CD4-positive, CD25-positive, alpha-beta regulatory T cell (primary cell): Measurements from ENCODE around the gene C19orf44. TPM values are rescaled to one million over a fixed set of nuclear protein-coding genes. Genes with fewer than 3 reads are reported as not detected.
A peak's percentile ranks its signal among the peaks of the same experiment; 100 is the strongest.
"Not testable (repeated sequence)": the region's sequence is repeated elsewhere in the genome, so short reads cannot be mapped to it uniquely, and the experiment has no call there.

Experiments used
- ATAC-seq, 2 donors: fragments of 150-1000 bp; cut with Tn5 transposase; one replicate each; pipeline ENCODE4 v1.10.0; 2021; ENCODE audit warnings: low read depth in 2 of 2, moderate number of reproducible peaks in 2 of 2, moderate library complexity in 1 of 2
- DNase-seq, 3 donors: peaks; one replicate each; pipeline versions ENCODE4 v3.0.0 to v3.0.0-alpha.2; 2012 to 2022; ENCODE audit warnings: mixed read lengths in 1 of 3
- H3K27ac ChIP-seq: one replicate; pipeline ENCODE4 v1.7.0; 2013; ENCODE audit warnings: mild to moderate bottlenecking, low read length; ENCODE audit not compliant: insufficient read depth, poor library complexity, severe bottlenecking
- H3K27me3 ChIP-seq: one replicate; pipeline ENCODE4 v1.7.0; 2013; ENCODE audit warnings: low read length; ENCODE audit not compliant: control insufficient read depth, insufficient read depth
- H3K36me3 ChIP-seq: one replicate; pipeline ENCODE4 v1.7.0; 2013; ENCODE audit warnings: mild to moderate bottlenecking, low read length, moderate library complexity; ENCODE audit not compliant: control insufficient read depth, insufficient read depth
- H3K4me1 ChIP-seq: 2 replicates; pipeline ENCODE4 v1.7.0; 2013; ENCODE audit warnings: mild to moderate bottlenecking, low read length; ENCODE audit not compliant: insufficient read depth, control insufficient read depth, poor library complexity, severe bottlenecking
- H3K4me3 ChIP-seq: one replicate; pipeline ENCODE4 v1.7.0; 2013; ENCODE audit warnings: low read depth, mild to moderate bottlenecking, low read length, moderate library complexity
- H3K9me3 ChIP-seq, 2 experiments: 1 replicate in 1 of 2; 2 replicates in 1 of 2; pipeline ENCODE4 v1.7.0; 2013; ENCODE audit warnings: low read length in 2 of 2, mild to moderate bottlenecking in 1 of 2, moderate library complexity in 1 of 2; ENCODE audit not compliant: control insufficient read depth in 2 of 2
- H3K27ac Mint-ChIP-seq, 3 donors: one replicate each; pipeline ENCODE4 v1.8.0; 2020 to 2022; ENCODE audit warnings: mild to moderate bottlenecking in 3 of 3, mixed read lengths in 3 of 3, moderate library complexity in 2 of 3
- H3K27me3 Mint-ChIP-seq: one replicate; pipeline ENCODE4 v1.8.0; 2022; ENCODE audit warnings: mild to moderate bottlenecking, mixed read lengths
- H3K36me3 Mint-ChIP-seq: one replicate; pipeline ENCODE4 v1.8.0; 2020; ENCODE audit warnings: mixed read lengths
- H3K4me1 Mint-ChIP-seq, 4 donors: one replicate each; pipeline ENCODE4 v1.8.0; 2020 to 2022; ENCODE audit warnings: mixed read lengths in 4 of 4, mild to moderate bottlenecking in 1 of 4
- H3K4me3 Mint-ChIP-seq, 4 donors: one replicate each; pipeline ENCODE4 v1.8.0; 2020 to 2022; ENCODE audit warnings: mild to moderate bottlenecking in 4 of 4, mixed read lengths in 4 of 4, moderate library complexity in 3 of 4
- H3K9me3 Mint-ChIP-seq, 7 donors: one replicate each; pipeline ENCODE4 v1.8.0; 2020 to 2022; ENCODE audit warnings: mixed read lengths in 7 of 7, mild to moderate bottlenecking in 3 of 7, moderate library complexity in 2 of 7
- polyA plus RNA-seq, 4 donors: library from polyadenylated mRNA; unstranded; fragments of 300-500 nt; fragmentation: Illumina TruSeq; gene quantifications; one replicate each; pipeline ENCODE4 v1.2.3, GENCODE V29; 2021
- total RNA-seq: library from RNA; stranded (reverse); gene quantifications from one replicate; pipeline ENCODE4 v1.2.3, GENCODE V29; 2022

C19orf44 gene
- total and polyA plus RNA-seq, 5 donors from 2014 or later: 0.76 to 1.9 (median 1.5) TPM; not detected in 1

DNA sequence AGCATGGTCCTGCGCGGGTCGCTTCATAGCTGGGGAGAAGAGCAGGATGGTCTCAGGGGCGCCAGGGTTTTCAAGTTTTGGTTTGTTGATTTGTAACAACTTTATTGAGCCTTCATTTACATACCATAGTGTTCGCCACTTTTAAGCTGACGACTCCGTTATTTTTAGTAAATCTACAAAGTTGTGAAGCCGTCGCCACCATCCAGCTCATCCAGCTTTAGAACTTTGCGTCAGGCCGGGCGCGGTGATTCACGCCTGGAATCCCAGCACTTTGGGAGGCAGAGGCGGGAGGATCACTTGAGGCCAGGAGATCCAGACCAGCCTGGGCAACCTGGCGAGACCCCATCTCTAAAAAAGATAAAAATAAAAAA lies 404 bp downstream of the C19orf44 start:
- peak overlapping the region; percentile 67 for H3K27ac ChIP-seq
- Mint-ChIP-seq H3K27ac (peak overlapping the region; percentile 90 to 93 (median 93)), H3K4me1 (peaks cover 5 to 22% (median 12%) of the 10 kb centered on the region in 4 donors), H3K27me3 (peaks cover 5% of the 10 kb centered on the region), H3K4me3 (peak overlapping the region; percentile 80 to 96 (median 95)), H3K9me3 (no peaks in the 10 kb centered on the region), H3K36me3 (peaks cover 4% of the 10 kb centered on the region)
- ATAC-seq (no peak), DNase-seq (no peak)
- no peaks in the 10 kb centered on the region for H3K27me3 ChIP-seq
- H3K4me3 ChIP-seq: peak overlapping the region; percentile 51
- peaks cover 10% of the 10 kb centered on the region for H3K4me1 ChIP-seq
- H3K9me3 ChIP-seq: no peaks in the 10 kb centered on the region
- H3K36me3 ChIP-seq: no peaks in the 10 kb centered on the region

DNA sequence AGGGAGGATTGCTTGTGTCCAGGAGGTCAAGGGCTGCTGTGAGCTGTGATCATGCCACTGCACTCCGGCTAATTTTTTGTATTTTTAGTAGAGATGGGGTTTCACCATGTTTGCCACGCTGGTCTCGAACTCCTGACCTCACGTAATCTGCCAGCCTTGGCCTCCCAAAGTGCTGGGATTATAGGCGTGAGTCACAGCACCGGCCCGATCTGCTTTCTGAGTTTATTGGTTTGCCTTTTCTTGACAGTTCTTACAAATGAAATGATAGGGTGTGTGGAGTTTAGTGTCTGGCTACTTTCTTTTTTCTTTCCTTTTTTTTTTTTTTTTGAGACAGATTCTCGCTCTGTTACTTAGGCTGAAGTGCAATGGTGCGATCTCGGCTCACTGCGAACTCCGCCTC lies 848 bp downstream of the C19orf44 start:
- peaks cover 5 to 22% (median 12%) of the 10 kb centered on the region in 4 donors for H3K4me1 Mint-ChIP-seq
- peaks cover 10% of the 10 kb centered on the region for H3K4me1 ChIP-seq
- no peak overlapping the region for H3K4me3 ChIP-seq
- no peaks in the 10 kb centered on the region for H3K27me3 ChIP-seq
- no peak overlapping the region for H3K27ac ChIP-seq
- H3K9me3 Mint-ChIP-seq: no peaks in the 10 kb centered on the region
- H3K9me3 ChIP-seq: no peaks in the 10 kb centered on the region
- no peaks in the 10 kb centered on the region for H3K36me3 ChIP-seq
- peaks cover 4% of the 10 kb centered on the region for H3K36me3 Mint-ChIP-seq
- DNase-seq: no peak
- ATAC-seq: no peak
- H3K27me3 Mint-ChIP-seq: peaks cover 5% of the 10 kb centered on the region
- peak overlapping the region; percentile 41 to 84 (median 62) for H3K4me3 Mint-ChIP-seq
- peak overlapping the region in 1 of 3 donors; percentile 93 for H3K27ac Mint-ChIP-seq

GRCh38 chr19:16497837-16498236 lies 1.6 kb downstream of the C19orf44 start:
- H3K27me3 Mint-ChIP-seq: peaks cover 5% of the 10 kb centered on the region
- no peaks in the 10 kb centered on the region for H3K9me3 ChIP-seq
- no peak for ATAC-seq

GRCh38 chr19:16504271-16504670 lies 8.1 kb downstream of the C19orf44 start:
- H3K27me3 ChIP-seq: no peaks in the 10 kb centered on the region
- H3K4me1 ChIP-seq: no peaks in the 10 kb centered on the region
- Mint-ChIP-seq H3K4me1 (peaks cover 0 to 6% (median 2%) of the 10 kb centered on the region in 4 donors), H3K27ac (no peak overlapping the region), H3K36me3 (peaks cover 10% of the 10 kb centered on the region), H3K9me3 (no peaks in the 10 kb centered on the region), H3K27me3 (no peaks in the 10 kb centered on the region), H3K4me3 (no peak overlapping the region)
- DNase-seq (no peak), ATAC-seq (no peak)
- no peaks in the 10 kb centered on the region for H3K36me3 ChIP-seq
- no peaks in the 10 kb centered on the region for H3K9me3 ChIP-seq
- H3K27ac ChIP-seq: no peak overlapping the region
- no peak overlapping the region for H3K4me3 ChIP-seq

More at GRCh38 chr19:16497837-16498236, 1.6 kb downstream of the C19orf44 start:
- no peak overlapping the region for H3K27ac ChIP-seq
- no peaks in the 10 kb centered on the region for H3K36me3 ChIP-seq
- H3K4me1 Mint-ChIP-seq: peaks cover 5 to 23% (median 12%) of the 10 kb centered on the region in 4 donors
- peaks cover 8% of the 10 kb centered on the region for H3K36me3 Mint-ChIP-seq
- H3K4me3 Mint-ChIP-seq: peak overlapping the region in 3 of 4 donors; percentile 45 to 84 (median 46)
- H3K27me3 ChIP-seq: no peaks in the 10 kb centered on the region
- H3K9me3 Mint-ChIP-seq: no peaks in the 10 kb centered on the region
- DNase-seq: no peak
- H3K4me3 ChIP-seq: no peak overlapping the region
- peaks cover 10% of the 10 kb centered on the region for H3K4me1 ChIP-seq
- peak overlapping the region in 1 of 3 donors; percentile 56 for H3K27ac Mint-ChIP-seq

DNA sequence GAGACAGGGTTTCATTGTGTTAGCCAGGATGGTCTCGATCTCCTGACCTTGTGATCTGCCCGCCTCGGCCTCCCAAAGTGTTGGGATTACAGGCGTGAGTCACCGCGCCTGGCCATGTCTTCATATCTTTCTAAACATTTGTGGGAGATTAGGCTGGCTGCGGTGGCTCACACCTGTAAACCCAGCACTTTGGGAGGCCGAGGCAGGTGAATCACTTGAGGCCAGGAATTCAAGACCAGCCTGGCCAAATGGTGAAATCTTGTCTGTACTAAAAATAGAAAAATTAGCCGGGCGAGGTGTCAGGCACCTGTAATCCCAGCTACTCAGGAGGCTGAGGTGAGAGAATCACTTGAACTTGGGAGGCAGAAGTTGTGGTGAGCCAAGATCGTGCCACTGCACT lies 10.0 kb downstream of the C19orf44 start:
- not testable (repeated sequence) for H3K4me3 Mint-ChIP-seq, H3K36me3 ChIP-seq, H3K27me3 ChIP-seq, H3K27me3 Mint-ChIP-seq, H3K9me3 Mint-ChIP-seq, H3K27ac Mint-ChIP-seq, H3K4me1 ChIP-seq, H3K27ac ChIP-seq, ATAC-seq, H3K9me3 ChIP-seq, H3K4me3 ChIP-seq, DNase-seq, H3K4me1 Mint-ChIP-seq
- peaks cover 10% of the 10 kb centered on the region for H3K36me3 Mint-ChIP-seq

DNA sequence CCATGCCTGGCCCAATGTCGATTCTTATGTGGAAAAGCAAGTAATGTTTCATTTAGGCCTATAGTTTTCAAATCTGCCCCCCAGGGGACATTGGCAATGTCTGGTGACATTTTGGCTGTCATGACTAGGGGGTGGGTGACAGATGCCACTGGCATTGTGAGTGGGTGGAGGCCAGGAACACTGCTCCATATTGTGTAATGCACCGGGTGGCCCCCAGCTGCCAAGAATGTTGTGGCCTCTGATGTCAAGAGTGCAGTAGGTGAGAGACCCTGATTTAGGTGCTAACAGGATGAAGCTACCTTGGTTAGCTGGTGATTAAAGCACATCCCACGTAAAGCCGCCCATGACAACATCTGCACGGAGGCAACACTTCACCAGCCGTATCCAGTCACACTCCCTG lies 10.8 kb downstream of the C19orf44 start:
- Histone ChIP-seq H3K27ac (no peak overlapping the region), H3K9me3 (no peaks in the 10 kb centered on the region), H3K36me3 (no peaks in the 10 kb centered on the region), H3K4me1 (no peaks in the 10 kb centered on the region), H3K27me3 (no peaks in the 10 kb centered on the region), H3K4me3 (no peak overlapping the region)
- H3K4me1 Mint-ChIP-seq: peaks cover 0 to 6% (median 2%) of the 10 kb centered on the region in 4 donors
- ATAC-seq (no peak), DNase-seq (no peak)
- H3K27me3 Mint-ChIP-seq: no peaks in the 10 kb centered on the region
- H3K4me3 Mint-ChIP-seq: no peak overlapping the region
- H3K27ac Mint-ChIP-seq: no peak overlapping the region
- H3K36me3 Mint-ChIP-seq: peaks cover 9% of the 10 kb centered on the region
- H3K9me3 Mint-ChIP-seq: no peaks in the 10 kb centered on the region

- DNase-seq (no peak), ATAC-seq (no peak)
- Mint-ChIP-seq H3K27me3 (no peaks in the 10 kb centered on the region), H3K4me1 (no peaks in the 10 kb centered on the region), H3K4me3 (no peak overlapping the region), H3K36me3 (peaks cover 10% of the 10 kb centered on the region), H3K9me3 (no peaks in the 10 kb centered on the region), H3K27ac (no peak overlapping the region)
- Histone ChIP-seq H3K4me3 (no peak overlapping the region), H3K9me3 (no peaks in the 10 kb centered on the region), H3K27me3 (no peaks in the 10 kb centered on the region), H3K4me1 (no peaks in the 10 kb centered on the region), H3K27ac (no peak overlapping the region), H3K36me3 (peaks cover 3% of the 10 kb centered on the region)
These were observed 12.4 kb downstream of the C19orf44 start for GRCh38 chr19:16508546-16508945.

- Histone ChIP-seq H3K4me1 (no peaks in the 10 kb centered on the region), H3K27ac (no peak overlapping the region), H3K27me3 (no peaks in the 10 kb centered on the region), H3K4me3 (no peak overlapping the region), H3K36me3 (peaks cover 3% of the 10 kb centered on the region), H3K9me3 (no peaks in the 10 kb centered on the region)
- H3K27me3 Mint-ChIP-seq: no peaks in the 10 kb centered on the region
- H3K9me3 Mint-ChIP-seq: no peaks in the 10 kb centered on the region
- no peak overlapping the region for H3K4me3 Mint-ChIP-seq
- H3K27ac Mint-ChIP-seq: no peak overlapping the region
- H3K36me3 Mint-ChIP-seq: peaks cover 10% of the 10 kb centered on the region
- no peak for DNase-seq
- no peak for ATAC-seq
- H3K4me1 Mint-ChIP-seq: no peaks in the 10 kb centered on the region
These were observed 13.2 kb downstream of the C19orf44 start for GRCh38 chr19:16509141-16510061.
